Measurements from ENCODE around the gene DOCK6.

DNA sequence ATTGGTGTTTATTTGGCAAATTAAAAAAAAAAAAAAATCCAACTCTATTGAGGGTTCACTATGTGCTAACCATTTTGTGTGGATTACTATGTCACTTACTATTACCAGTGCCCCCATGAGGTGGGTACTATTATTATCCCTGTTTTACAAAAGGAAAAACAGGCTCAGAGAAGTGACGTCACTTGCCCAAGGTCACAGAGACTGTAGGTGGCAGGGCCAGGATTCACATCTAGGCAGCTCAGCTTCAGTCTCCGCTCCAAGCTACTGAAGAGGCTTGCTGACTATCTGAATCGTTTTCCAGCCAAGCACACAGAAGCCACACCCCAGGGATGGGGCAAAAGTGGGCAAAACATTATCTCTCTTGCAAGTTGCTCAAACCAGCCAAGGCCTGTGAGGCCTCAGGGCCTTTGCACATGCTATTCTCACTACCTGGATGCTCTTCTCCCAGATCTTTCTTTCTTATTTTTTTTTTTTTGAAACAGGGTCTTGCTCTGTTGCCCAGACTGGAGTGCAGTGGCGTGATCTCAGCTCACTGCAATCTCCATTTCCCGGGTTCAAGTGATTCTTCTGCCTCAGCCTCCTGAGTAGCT lies 27.7 kb downstream of the DOCK6 start:
- TF ChIP-seq, protein P1, sequence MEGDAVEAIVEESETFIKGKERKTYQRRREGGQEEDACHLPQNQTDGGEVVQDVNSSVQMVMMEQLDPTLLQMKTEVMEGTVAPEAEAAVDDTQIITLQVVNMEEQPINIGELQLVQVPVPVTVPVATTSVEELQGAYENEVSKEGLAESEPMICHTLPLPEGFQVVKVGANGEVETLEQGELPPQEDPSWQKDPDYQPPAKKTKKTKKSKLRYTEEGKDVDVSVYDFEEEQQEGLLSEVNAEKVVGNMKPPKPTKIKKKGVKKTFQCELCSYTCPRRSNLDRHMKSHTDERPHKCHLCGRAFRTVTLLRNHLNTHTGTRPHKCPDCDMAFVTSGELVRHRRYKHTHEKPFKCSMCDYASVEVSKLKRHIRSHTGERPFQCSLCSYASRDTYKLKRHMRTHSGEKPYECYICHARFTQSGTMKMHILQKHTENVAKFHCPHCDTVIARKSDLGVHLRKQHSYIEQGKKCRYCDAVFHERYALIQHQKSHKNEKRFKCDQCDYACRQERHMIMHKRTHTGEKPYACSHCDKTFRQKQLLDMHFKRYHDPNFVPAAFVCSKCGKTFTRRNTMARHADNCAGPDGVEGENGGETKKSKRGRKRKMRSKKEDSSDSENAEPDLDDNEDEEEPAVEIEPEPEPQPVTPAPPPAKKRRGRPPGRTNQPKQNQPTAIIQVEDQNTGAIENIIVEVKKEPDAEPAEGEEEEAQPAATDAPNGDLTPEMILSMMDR (IDR thresholded peaks at IDR 0.05) = peak in 3 of 7 experiments; percentile 5 to 20 (median 20)
- TF ChIP-seq POLR2A (IDR thresholded peaks at IDR 0.05) = no peak
